ENCODE results near the gene RYR2. TPM values are rescaled to one million over a fixed set of nuclear protein-coding genes. Genes with fewer than 3 reads are reported as not detected.

RYR2 gene
- total and polyA plus RNA-seq, 2 donors = 7.2 to 16.8 TPM

- peak; percentile 37 for DNase-seq (ENCODE audit: extremely low spot score)
- 35% methylated on average over 3 of the region's 3 CpGs for WGBS
- H3K4me1 ChIP-seq (ENCODE audit: insufficient read depth) = no peaks in the 10 kb centered on the region
- no peak overlapping the region for H3K27ac ChIP-seq (ENCODE audit: low read depth)
- no peak overlapping the region for H3K4me3 ChIP-seq (ENCODE audit: low read depth, low read length)
- H3K36me3 ChIP-seq (ENCODE audit: insufficient read depth) = no peaks in the 10 kb centered on the region
Observed at GRCh38 chr1:237383791-237384190, 341.8 kb downstream of the RYR2 start.

- Histone ChIP-seq H3K36me3 (ENCODE audit: insufficient read depth) (no peaks in the 10 kb centered on the region), H3K27ac (ENCODE audit: low read depth) (no peak overlapping the region), H3K4me3 (ENCODE audit: low read depth, low read length) (no peak overlapping the region), H3K4me1 (ENCODE audit: insufficient read depth) (no peaks in the 10 kb centered on the region)
- DNase-seq (ENCODE audit: extremely low spot score) = no peak
- 63% methylated on average over 6 of the region's 6 CpGs for WGBS
Observed at GRCh38 chr1:237384213-237384612, 342.2 kb downstream of the RYR2 start.

DNA sequence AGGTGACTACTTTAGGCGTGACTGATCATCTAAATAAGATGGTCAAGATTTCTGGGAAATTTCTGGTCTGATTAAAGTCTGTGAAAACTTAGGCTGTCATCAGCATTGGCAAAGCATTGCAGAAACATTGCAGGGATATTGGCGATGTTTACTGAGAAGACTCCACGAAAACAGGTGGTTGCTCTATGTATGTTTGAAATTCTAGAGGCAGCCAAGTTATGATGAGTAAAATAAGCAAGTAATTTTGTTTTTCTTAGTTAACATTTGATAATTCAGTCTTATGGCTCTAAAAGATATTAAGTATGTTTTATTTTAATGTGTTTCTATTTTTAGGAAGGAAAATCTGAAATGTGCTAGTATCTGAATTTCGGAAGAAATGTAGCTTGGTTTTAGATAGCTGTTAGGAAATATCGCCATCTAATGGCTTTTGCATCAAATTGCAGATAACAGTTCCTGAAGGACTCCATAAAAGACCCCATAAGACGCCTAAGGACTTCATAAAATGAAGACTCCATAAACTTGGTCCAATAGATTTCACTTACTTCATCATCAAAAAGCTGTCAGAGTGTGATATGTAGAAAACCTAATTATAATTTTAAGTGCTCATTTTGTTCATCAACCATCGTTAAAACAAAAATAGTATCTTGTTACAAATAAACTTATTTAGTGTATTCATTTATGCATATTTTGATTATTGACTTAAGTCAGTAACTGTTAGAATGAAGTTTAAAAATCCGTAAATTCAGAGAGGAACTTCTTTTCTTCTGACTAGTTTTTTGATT is 344.6 kb downstream of the RYR2 start:
- H3K4me1 ChIP-seq (ENCODE audit: insufficient read depth) = no peaks in the 10 kb centered on the region
- DNase-seq (ENCODE audit: extremely low spot score) = peak; percentile 11
- no peak overlapping the region for H3K27ac ChIP-seq (ENCODE audit: low read depth)
- no peaks in the 10 kb centered on the region for H3K36me3 ChIP-seq (ENCODE audit: insufficient read depth)
- WGBS = 55% methylated on average over 8 of the region's 8 CpGs
- no peak overlapping the region for H3K4me3 ChIP-seq (ENCODE audit: low read depth, low read length)

DNA sequence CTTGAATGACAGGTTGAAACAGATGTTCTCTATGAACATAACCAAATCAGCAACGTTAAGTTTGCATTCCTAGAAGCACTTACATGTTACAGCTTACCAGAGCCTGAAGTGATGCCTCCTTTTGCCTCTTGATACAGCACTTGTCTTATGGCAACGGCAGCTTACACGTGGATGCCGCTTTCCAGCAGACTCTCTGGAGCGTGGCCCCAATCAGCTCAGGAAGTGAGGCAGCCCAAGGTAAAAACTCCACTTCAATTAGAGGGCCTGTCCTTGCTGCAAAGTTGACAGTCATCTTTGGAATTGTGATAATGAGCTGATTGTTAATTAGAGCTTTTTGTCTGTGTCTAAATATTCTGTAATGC is 345.1 kb downstream of the RYR2 start:
- Histone ChIP-seq H3K27ac (ENCODE audit: low read depth) (no peak overlapping the region), H3K4me3 (ENCODE audit: low read depth, low read length) (no peak overlapping the region), H3K4me1 (ENCODE audit: insufficient read depth) (no peaks in the 10 kb centered on the region), H3K36me3 (ENCODE audit: insufficient read depth) (no peaks in the 10 kb centered on the region)
- DNase-seq (ENCODE audit: extremely low spot score) = no peak
- WGBS = 93% methylated on average over 5 of the region's 5 CpGs

- Histone ChIP-seq H3K36me3 (ENCODE audit: insufficient read depth) (no peaks in the 10 kb centered on the region), H3K27ac (ENCODE audit: low read depth) (no peak overlapping the region), H3K4me1 (ENCODE audit: insufficient read depth) (no peaks in the 10 kb centered on the region), H3K4me3 (ENCODE audit: low read depth, low read length) (no peak overlapping the region)
- DNase-seq (ENCODE audit: extremely low spot score) = no peak
- 59% methylated on average over 3 of the region's 3 CpGs for WGBS
Observed at GRCh38 chr1:237390823-237391222, 348.8 kb downstream of the RYR2 start.

DNA sequence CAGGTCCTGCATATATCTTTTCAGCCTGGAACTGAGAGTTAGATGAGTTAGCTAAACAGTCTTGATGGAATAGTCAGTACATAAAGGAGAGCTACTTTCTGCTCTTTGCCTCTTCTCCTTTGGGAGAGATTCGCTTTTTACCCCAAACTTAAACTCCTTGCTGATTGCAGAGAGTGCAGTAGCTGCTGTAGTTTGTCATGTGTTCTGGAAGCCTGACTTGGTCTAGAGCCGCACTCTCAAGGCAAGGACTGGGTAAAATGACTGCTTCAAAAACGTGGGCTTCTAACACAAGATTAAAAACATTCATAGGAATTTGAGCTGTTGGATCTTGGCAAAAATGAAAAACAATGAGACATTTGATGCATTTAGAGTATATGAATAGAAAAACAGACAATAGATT is 351.6 kb downstream of the RYR2 start:
- no peak overlapping the region for H3K27ac ChIP-seq (ENCODE audit: low read depth)
- WGBS = 48% methylated on average over 3 of the region's 3 CpGs
- no peak for DNase-seq (ENCODE audit: extremely low spot score)
- no peak overlapping the region for H3K4me3 ChIP-seq (ENCODE audit: low read depth, low read length)
- H3K36me3 ChIP-seq (ENCODE audit: insufficient read depth) = no peaks in the 10 kb centered on the region
- H3K4me1 ChIP-seq (ENCODE audit: insufficient read depth) = no peaks in the 10 kb centered on the region

- WGBS = 83% methylated on average over 2 of the region's 2 CpGs
- Histone ChIP-seq H3K36me3 (ENCODE audit: insufficient read depth) (no peaks in the 10 kb centered on the region), H3K4me1 (ENCODE audit: insufficient read depth) (no peaks in the 10 kb centered on the region), H3K27ac (ENCODE audit: low read depth) (no peak overlapping the region), H3K4me3 (ENCODE audit: low read depth, low read length) (no peak overlapping the region)
- no peak for DNase-seq (ENCODE audit: extremely low spot score)
Observed at GRCh38 chr1:237394281-237394680, 352.3 kb downstream of the RYR2 start.

DNA sequence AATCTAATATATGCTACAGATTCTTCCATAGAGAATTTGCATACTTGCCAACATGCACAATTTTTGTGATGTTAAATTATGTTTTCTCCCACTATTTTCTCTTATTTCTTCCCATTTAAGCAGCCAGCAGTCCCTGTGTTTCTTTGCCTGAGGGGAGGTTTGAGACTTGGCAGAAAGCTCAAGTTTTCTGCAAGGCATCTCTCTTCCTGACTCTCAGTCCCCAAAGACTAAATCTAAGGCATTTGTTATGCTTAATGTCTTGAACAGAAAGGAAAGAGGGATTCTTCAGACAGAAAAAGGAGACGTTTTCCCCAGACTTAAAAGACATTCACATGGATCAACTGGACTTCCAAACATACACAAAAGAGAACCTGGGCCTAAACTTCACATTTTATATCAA is 354.4 kb downstream of the RYR2 start:
- Histone ChIP-seq H3K4me3 (ENCODE audit: low read depth, low read length) (no peak overlapping the region), H3K36me3 (ENCODE audit: insufficient read depth) (no peaks in the 10 kb centered on the region), H3K4me1 (ENCODE audit: insufficient read depth) (no peaks in the 10 kb centered on the region), H3K27ac (ENCODE audit: low read depth) (no peak overlapping the region)
- DNase-seq (ENCODE audit: extremely low spot score) = no peak
- 18% methylated on average over 1 of the region's 1 CpG for WGBS

DNA sequence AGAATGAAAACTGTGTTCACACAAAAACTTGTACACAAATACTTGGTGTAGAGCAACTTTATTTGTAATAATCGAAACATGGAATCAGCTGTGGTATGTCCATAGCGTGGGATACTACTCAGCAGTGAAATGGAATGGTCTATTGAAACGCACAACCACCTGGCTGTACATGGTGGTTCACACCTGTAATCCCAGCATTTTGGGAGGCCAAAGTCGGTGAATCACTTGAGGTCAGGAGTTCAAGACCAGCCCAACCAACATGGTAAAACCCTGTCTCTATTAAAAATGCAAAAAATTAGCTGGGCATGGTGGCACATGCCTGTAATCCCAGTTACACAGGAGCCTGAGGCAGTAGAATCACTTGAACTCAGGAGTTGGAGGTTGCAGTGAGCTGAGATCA is 356.8 kb downstream of the RYR2 start:
- no peaks in the 10 kb centered on the region for H3K36me3 ChIP-seq (ENCODE audit: insufficient read depth)
- H3K4me3 ChIP-seq (ENCODE audit: low read depth, low read length) = no peak overlapping the region
- no peak overlapping the region for H3K27ac ChIP-seq (ENCODE audit: low read depth)
- no peak for DNase-seq (ENCODE audit: extremely low spot score)
- 91% methylated on average over 4 of the region's 4 CpGs for WGBS
- no peaks in the 10 kb centered on the region for H3K4me1 ChIP-seq (ENCODE audit: insufficient read depth)

GRCh38 chr1:237405912-237406311 is 363.9 kb downstream of the RYR2 start:
- Histone ChIP-seq H3K4me3 (ENCODE audit: low read depth, low read length) (no peak overlapping the region), H3K4me1 (ENCODE audit: insufficient read depth) (no peaks in the 10 kb centered on the region), H3K36me3 (ENCODE audit: insufficient read depth) (no peaks in the 10 kb centered on the region), H3K27ac (ENCODE audit: low read depth) (no peak overlapping the region)
- no peak for DNase-seq (ENCODE audit: extremely low spot score)
- 81% methylated on average over 3 of the region's 3 CpGs for WGBS

DNA sequence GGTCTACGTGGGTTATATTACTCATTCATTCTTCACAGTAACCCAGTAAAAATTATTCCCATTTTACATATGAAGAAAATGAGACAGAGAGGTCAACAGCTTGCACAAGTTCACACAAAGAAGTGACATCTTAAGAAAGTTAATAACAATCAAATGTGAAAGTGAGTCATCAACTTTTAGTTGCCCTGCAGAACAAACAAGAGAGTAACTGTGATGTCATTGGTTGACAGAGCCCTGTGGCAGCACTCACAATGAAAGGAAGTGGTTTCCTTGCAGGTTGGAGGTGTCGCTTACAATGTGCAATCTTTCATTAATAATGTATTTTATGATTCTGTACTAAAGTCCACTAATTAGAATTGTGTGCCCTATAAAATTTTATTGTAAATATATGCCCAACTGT is 369.6 kb downstream of the RYR2 start:
- no peak overlapping the region for H3K4me3 ChIP-seq (ENCODE audit: low read depth, low read length)
- no peaks in the 10 kb centered on the region for H3K4me1 ChIP-seq (ENCODE audit: insufficient read depth)
- WGBS = 79% methylated on average over 2 of the region's 2 CpGs
- DNase-seq (ENCODE audit: extremely low spot score) = no peak
- H3K27ac ChIP-seq (ENCODE audit: low read depth) = no peak overlapping the region
- H3K36me3 ChIP-seq (ENCODE audit: insufficient read depth) = no peaks in the 10 kb centered on the region

GRCh38 chr1:237416924-237417655 is 375.1 kb downstream of the RYR2 start:
- Histone ChIP-seq H3K27ac (ENCODE audit: low read depth) (no peak overlapping the region), H3K36me3 (ENCODE audit: insufficient read depth) (no peaks in the 10 kb centered on the region), H3K4me3 (ENCODE audit: low read depth, low read length) (no peak overlapping the region), H3K4me1 (ENCODE audit: insufficient read depth) (no peaks in the 10 kb centered on the region)
- DNase-seq (ENCODE audit: extremely low spot score) = no peak
- 88% methylated on average over 10 of the region's 10 CpGs for WGBS

GRCh38 chr1:237428809-237429208 is 386.8 kb downstream of the RYR2 start:
- no peak overlapping the region for H3K4me3 ChIP-seq (ENCODE audit: low read depth, low read length)
- DNase-seq (ENCODE audit: extremely low spot score) = no peak
- 87% methylated on average over 4 of the region's 4 CpGs for WGBS
- H3K4me1 ChIP-seq (ENCODE audit: insufficient read depth) = no peaks in the 10 kb centered on the region
- H3K27ac ChIP-seq (ENCODE audit: low read depth) = no peak overlapping the region
- H3K36me3 ChIP-seq (ENCODE audit: insufficient read depth) = no peaks in the 10 kb centered on the region

DNA sequence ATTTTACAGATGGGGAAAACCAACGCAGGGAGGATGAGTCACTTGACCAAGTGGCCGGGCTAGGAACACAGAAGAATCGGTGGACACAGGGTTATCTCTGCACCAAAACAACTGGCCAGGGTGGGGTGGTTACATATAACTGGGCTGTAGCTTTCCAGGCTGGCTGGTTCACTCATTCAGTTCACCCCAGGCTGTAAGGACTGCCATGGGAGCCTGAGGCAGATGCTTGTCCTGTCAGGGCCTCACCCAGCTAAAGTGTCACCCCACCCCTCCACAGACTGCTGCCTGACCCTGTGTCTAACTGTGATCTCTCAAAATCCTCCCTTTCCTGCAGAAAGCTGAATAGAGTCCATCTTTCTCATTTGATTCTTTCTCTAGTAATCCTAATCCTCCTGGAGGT is 387.3 kb downstream of the RYR2 start:
- H3K27ac ChIP-seq (ENCODE audit: low read depth) = no peak overlapping the region
- no peak for DNase-seq (ENCODE audit: extremely low spot score)
- no peaks in the 10 kb centered on the region for H3K4me1 ChIP-seq (ENCODE audit: insufficient read depth)
- no peaks in the 10 kb centered on the region for H3K36me3 ChIP-seq (ENCODE audit: insufficient read depth)
- H3K4me3 ChIP-seq (ENCODE audit: low read depth, low read length) = no peak overlapping the region
- 52% methylated on average over 3 of the region's 3 CpGs for WGBS
